Measurements from ENCODE around the gene C15orf40. TPM values are rescaled to one million over a fixed set of nuclear protein-coding genes. Genes with fewer than 3 reads are reported as not detected.

C15orf40 gene
- total and polyA plus RNA-seq, 2 of the 13 experiments (the other 11 are each of a cell fraction or from before 2014, with no cell fraction given), result 24.0 to 26.3 TPM

DNA sequence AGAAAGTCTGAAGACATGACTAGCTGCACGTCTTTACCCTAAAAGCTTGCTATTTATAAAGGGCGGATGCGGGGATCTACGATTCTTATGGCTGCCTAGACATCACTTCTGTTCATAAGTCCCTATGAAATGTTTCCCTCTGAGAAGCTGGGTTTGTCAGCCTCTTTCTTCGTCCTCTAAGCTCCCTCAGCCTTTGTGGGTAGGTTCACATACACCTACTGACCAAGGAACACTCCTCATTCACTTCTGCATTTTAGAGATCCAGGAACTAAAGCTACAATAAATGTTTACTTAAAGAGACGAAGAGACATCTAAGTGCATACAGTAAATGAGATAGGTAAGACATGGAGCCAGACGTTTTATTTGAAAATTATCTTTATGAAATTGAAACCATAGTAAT lies 42.1 kb downstream of the C15orf40 start:
- no peaks in the 10 kb centered on the region for H4K20me1 ChIP-seq (ENCODE audit: insufficient read depth, low read length)
- ChIA-PET POLR2A (no interaction called here), CTCF (ENCODE audit: low intra/inter-chr PET ratio, low total read pairs) (no interaction called here)
- H3K9ac ChIP-seq (ENCODE audit: insufficient read depth, low read depth, low read length), result no peak overlapping the region
- BruUV-seq (replicated peaks), result no TSS peak
- DNase-seq (ENCODE audit: low spot score), result no peak
- FAIRE-seq, result no peak
- no peak for ATAC-seq
- peaks cover 15% of the 10 kb centered on the region for H3K4me1 ChIP-seq (ENCODE audit: insufficient read depth, low read length)
- H2AFZ ChIP-seq (ENCODE audit: low read length), result no peak overlapping the region
- intact Hi-C loops (cut with micrococcal nuclease; ENCODE audit: unreplicated experiment) (no loop called here), in situ Hi-C loops (cut with HindIII; ENCODE audit: extremely low pct_ligation_motif_present, low pct_unique_long_range_greater_than_20kb) (no loop called here)
- H3K27ac ChIP-seq (ENCODE audit: extremely low read length, insufficient read depth, low read length), result no peak overlapping the region
- no peaks in the 10 kb centered on the region for H3K27me3 ChIP-seq (ENCODE audit: control insufficient read depth in 1 of 2, insufficient read depth in 2 of 2, low read length in 2 of 2)
- no peaks in the 10 kb centered on the region for H3K9me3 ChIP-seq (ENCODE audit: low read length)
- WGBS (ENCODE audit: low lambda C conversion rate), result 61% methylated on average over 7 of the region's 7 CpGs
- no peak overlapping the region for H3K4me2 ChIP-seq (ENCODE audit: low read depth, low read length)
- TF ChIP-seq ZSCAN9 (CRISPR knock-in tag; IDR thresholded peaks at IDR 0.05; ENCODE audit: borderline replicate concordance) (no peak), ATRX (CRISPR knock-in tag; IDR thresholded peaks at IDR 0.05; ENCODE audit: borderline replicate concordance) (no peak), ZBTB42 (CRISPR knock-in tag; IDR thresholded peaks at IDR 0.05) (no peak), NR2F6 (IDR thresholded peaks at IDR 0.05) (no peak), NR2F6 (CRISPR knock-in tag; IDR thresholded peaks at IDR 0.05) (no peak), NR2F2 (IDR thresholded peaks at IDR 0.05; ENCODE audit: borderline replicate concordance, low read depth) (no peak), PREB (CRISPR knock-in tag; IDR thresholded peaks at IDR 0.05) (no peak), NKX3-1 (CRISPR knock-in tag; IDR thresholded peaks at IDR 0.05) (no peak), YEATS4 (CRISPR knock-in tag; IDR thresholded peaks at IDR 0.05; ENCODE audit: borderline replicate concordance) (no peak), NFKB2 (CRISPR knock-in tag; IDR thresholded peaks at IDR 0.05; ENCODE audit: borderline replicate concordance) (no peak), SNAPC2 (CRISPR knock-in tag; IDR thresholded peaks at IDR 0.05) (no peak), ZNF230 (CRISPR knock-in tag; IDR thresholded peaks at IDR 0.05) (no peak), TFAP4 (IDR thresholded peaks at IDR 0.05; ENCODE audit: borderline replicate concordance, low read depth) (no peak), ZNF329 (CRISPR knock-in tag; IDR thresholded peaks at IDR 0.05; ENCODE audit: low read depth) (no peak), ZNF609 (CRISPR knock-in tag; IDR thresholded peaks at IDR 0.05; ENCODE audit: borderline replicate concordance) (no peak), JUN (CRISPR knock-in tag; IDR thresholded peaks at IDR 0.05) (no peak)
- TF ChIP-seq, protein P1, sequence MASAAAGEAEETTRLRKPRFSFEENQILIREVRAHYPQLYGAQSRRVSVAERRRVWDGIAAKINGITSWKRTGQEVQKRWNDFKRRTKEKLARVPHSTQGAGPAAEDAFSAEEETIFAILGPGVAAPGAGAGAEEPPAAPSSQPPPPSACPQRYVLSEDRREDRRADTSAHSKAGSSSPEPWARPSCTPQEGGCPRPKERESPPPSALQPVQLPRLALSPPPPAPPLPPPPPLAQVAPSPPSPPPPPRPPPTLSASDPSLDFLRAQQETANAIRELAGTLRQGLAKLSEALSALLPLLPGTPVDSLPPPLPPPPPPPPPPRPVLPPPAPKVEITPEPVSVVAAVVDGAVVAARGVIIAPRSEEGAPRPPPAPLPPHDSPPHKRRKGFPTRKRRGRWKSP (CRISPR knock-in tag; IDR thresholded peaks at IDR 0.05), result no peak
- TF ChIP-seq, protein P2, sequence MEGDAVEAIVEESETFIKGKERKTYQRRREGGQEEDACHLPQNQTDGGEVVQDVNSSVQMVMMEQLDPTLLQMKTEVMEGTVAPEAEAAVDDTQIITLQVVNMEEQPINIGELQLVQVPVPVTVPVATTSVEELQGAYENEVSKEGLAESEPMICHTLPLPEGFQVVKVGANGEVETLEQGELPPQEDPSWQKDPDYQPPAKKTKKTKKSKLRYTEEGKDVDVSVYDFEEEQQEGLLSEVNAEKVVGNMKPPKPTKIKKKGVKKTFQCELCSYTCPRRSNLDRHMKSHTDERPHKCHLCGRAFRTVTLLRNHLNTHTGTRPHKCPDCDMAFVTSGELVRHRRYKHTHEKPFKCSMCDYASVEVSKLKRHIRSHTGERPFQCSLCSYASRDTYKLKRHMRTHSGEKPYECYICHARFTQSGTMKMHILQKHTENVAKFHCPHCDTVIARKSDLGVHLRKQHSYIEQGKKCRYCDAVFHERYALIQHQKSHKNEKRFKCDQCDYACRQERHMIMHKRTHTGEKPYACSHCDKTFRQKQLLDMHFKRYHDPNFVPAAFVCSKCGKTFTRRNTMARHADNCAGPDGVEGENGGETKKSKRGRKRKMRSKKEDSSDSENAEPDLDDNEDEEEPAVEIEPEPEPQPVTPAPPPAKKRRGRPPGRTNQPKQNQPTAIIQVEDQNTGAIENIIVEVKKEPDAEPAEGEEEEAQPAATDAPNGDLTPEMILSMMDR (CRISPR knock-in tag; IDR thresholded peaks at IDR 0.05), result no peak
- H3K4me3 ChIP-seq (replicated peaks in 1 of 3; ENCODE audit: insufficient read depth in 1 of 3, low read depth in 2 of 3, low read length in 3 of 3), result no peak overlapping the region
- H3K36me3 ChIP-seq (replicated peaks in 1 of 2; ENCODE audit: control insufficient read depth in 1 of 2, insufficient read depth in 2 of 2, low read length in 2 of 2), result no peaks in the 10 kb centered on the region
- H3K79me2 ChIP-seq (ENCODE audit: insufficient read depth, low read length), result no peaks in the 10 kb centered on the region

Data from HepG2 (cell line).